Pancreas (tissue), 10 donors: ENCODE data around the gene CCDC30. TPM values are rescaled to one million over a fixed set of nuclear protein-coding genes. Genes with fewer than 3 reads are reported as not detected.

ENCODE experiments used
- ATAC-seq, 4 donors: fragments of 200-7000 bp; cut with Tn5 transposase; one replicate each; pipeline versions ENCODE4 v1.8.0 to v1.9.1; 2020; ENCODE audit warnings: mild to moderate bottlenecking in 4 of 4, moderate library complexity in 4 of 4
- DNase-seq, 6 donors: peaks; one replicate each; pipeline ENCODE4 v3.0.0-alpha.2; 2020
- FAIRE-seq: peaks from 2 replicates; lab custom pipeline; 2012; peaks lifted over from hg19 to GRCh38; lab: Jason Lieb, UNC
- H3K27ac ChIP-seq, 4 donors: fragments of 200-600 bp; sonication (generic); 1 replicate in 3 of 4; 2 replicates in 1 of 4; pipeline versions ENCODE4 v1.5.0 to v1.8.0; 2020
- H3K27me3 ChIP-seq, 4 donors: fragments of 200-600 bp; one replicate each; pipeline ENCODE4 v1.8.0; 2021
- H3K36me3 ChIP-seq, 3 donors: fragments of 200-600 bp; sonication (generic) in 1 of 3; one replicate each; pipeline versions ENCODE4 v1.5.0 to v1.8.0; 2020 to 2021
- H3K4me1 ChIP-seq, 3 donors: fragments of 200-600 bp; one replicate each; pipeline ENCODE4 v1.8.0; 2021
- H3K4me3 ChIP-seq, 4 donors: fragments of 200-600 bp; sonication (generic) in 2 of 4; one replicate each; pipeline versions ENCODE4 v1.5.0 to v1.8.0; 2020 to 2021
- H3K9me3 ChIP-seq, 4 donors: fragments of 200-600 bp; one replicate each; pipeline ENCODE4 v1.8.0; 2021
- WGBS, 2 donors: extraction: QIAGEN DNeasy Blood & Tissue Kit; methylation state at CpG; one replicate each; pipeline ENCODE4 v1.1.7; 2013; 5-methylcytosine and 5-hydroxymethylcytosine counted together
- intact Hi-C, 3 donors: fragments of 100-400 bp; cut with DNase I; formaldehyde crosslinking; loops; one replicate each; pipeline versions ENCODE4 v1.11.1 to v1.14.2; 2022
- polyA plus RNA-seq, 2 donors: library from polyadenylated mRNA; stranded (reverse); fragments of 200-250 nt; gene quantifications; one replicate each; pipeline ENCODE4 v1.2.3, GENCODE V29; 2013
- total RNA-seq, 6 donors: library from RNA; stranded (reverse); fragmentation: NEBNext Ultra II Directional in 4 of 6; extraction: Animal tissue kit (Norgen Biotek cat#: 25700) in 4 of 6; gene quantifications; one replicate each; pipeline versions ENCODE4 v1.2.1 to v1.2.4, GENCODE V29; 2021 to 2023
- TF ChIP-seq, protein P1 (sequence below), 4 donors: fragments of 200-600 bp; sonication (generic) in 3 of 4; IDR thresholded peaks; one replicate each; pipeline versions ENCODE4 v1.5.0 to v1.8.0; 2021; ENCODE audit warnings: antibody characterized with exemption in 4 of 4
- donor health status: healthy with polysubstance abuse.
- donor health status: DM: no; HTN: no; CAD: no; lungs with moderate emphysema.
- donor health status: DM: no; HTN: no; CAD: no.
- donor health status: control.
- donor health status: control.
- donor health status: Bipolar disorder and iron deficiency.
- donor health status: DM: yes; HTN: yes; CAD: no.
- donor health status: DM: no; HTN: no; CAD: no.
- donor health status: DM: no; HTN: no; CAD: no.
- donor health status: DM: yes; HTN: yes; CAD: no.

CCDC30 gene
- total and polyA plus RNA-seq, 8 donors: 2.0 to 5.6 (median 3.0) TPM

DNA sequence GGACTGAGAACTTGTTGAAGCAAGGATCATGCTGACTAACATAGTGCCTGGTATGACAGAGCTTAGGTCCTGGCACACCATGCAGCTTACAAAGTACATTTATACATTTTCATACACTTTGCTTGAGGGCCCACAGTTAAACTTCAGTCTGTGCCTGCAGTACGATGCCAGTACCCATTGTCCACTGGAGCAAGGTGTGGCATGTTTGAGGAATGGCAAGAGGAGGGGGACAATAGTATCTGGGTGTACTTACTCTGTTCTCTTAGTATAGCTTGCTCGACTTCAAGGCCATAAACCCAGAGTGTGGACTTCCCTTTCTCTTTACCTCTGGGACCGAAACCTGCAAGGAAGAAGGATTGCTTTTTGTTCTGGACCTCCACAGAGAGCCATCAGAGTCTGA, 212.4 kb downstream of the CCDC30 start:
- no peaks in the 10 kb centered on the region for H3K9me3 ChIP-seq
- no peak overlapping the region for H3K4me3 ChIP-seq
- H3K27me3 ChIP-seq: no peaks in the 10 kb centered on the region
- WGBS, 2 donors: 85 to 89% methylated on average over 3 of the region's 3 CpGs
- no peaks in the 10 kb centered on the region for H3K36me3 ChIP-seq
- TF ChIP-seq, protein P1, sequence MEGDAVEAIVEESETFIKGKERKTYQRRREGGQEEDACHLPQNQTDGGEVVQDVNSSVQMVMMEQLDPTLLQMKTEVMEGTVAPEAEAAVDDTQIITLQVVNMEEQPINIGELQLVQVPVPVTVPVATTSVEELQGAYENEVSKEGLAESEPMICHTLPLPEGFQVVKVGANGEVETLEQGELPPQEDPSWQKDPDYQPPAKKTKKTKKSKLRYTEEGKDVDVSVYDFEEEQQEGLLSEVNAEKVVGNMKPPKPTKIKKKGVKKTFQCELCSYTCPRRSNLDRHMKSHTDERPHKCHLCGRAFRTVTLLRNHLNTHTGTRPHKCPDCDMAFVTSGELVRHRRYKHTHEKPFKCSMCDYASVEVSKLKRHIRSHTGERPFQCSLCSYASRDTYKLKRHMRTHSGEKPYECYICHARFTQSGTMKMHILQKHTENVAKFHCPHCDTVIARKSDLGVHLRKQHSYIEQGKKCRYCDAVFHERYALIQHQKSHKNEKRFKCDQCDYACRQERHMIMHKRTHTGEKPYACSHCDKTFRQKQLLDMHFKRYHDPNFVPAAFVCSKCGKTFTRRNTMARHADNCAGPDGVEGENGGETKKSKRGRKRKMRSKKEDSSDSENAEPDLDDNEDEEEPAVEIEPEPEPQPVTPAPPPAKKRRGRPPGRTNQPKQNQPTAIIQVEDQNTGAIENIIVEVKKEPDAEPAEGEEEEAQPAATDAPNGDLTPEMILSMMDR (IDR thresholded peaks at IDR 0.05): no peak
- DNase-seq (no peak), FAIRE-seq (no peak), ATAC-seq (no peak)
- no peak overlapping the region for H3K27ac ChIP-seq
- peaks cover 0 to 3% (median 0%) of the 10 kb centered on the region in 3 donors for H3K4me1 ChIP-seq
- intact Hi-C loops: no loop called here

DNA sequence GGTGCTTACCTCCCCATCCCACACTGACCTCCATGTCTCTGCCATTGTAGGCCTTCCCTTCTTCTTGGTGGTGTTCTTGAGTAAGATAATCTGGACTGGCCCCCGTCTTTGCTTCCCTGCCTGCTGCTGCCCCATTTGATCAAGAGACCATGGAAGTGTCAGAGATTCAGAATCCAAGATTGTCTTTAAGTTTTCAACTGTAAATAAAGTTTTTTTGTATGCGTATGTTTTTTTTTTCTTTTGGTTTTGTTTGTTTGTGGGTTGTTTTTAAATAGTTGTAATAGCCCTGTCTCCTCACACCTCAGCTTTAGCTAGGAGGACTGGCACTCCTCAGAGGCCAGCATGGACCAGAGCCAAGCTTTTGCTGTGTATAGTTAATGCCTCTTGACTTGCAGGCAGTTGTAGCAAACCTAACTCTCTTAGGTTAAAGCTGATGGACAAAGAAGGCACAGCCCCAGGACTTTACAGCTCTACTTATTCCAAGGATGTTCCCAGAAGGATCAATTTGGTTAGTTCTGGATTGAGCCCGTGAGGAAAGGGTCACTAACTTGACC, 213.5 kb downstream of the CCDC30 start:
- 93 to 94% methylated on average over 3 of the region's 3 CpGs for WGBS, 2 donors
- Histone ChIP-seq H3K4me1 (peaks cover 0 to 5% (median 0%) of the 10 kb centered on the region in 3 donors), H3K4me3 (no peak overlapping the region), H3K9me3 (no peaks in the 10 kb centered on the region), H3K27ac (no peak overlapping the region), H3K27me3 (no peaks in the 10 kb centered on the region), H3K36me3 (no peaks in the 10 kb centered on the region)
- peak in 1 of 6 donors; percentile 22 for DNase-seq
- TF ChIP-seq, protein P1 (IDR thresholded peaks at IDR 0.05): no peak
- no peak for FAIRE-seq
- ATAC-seq: no peak
- intact Hi-C loops: no loop called here

DNA sequence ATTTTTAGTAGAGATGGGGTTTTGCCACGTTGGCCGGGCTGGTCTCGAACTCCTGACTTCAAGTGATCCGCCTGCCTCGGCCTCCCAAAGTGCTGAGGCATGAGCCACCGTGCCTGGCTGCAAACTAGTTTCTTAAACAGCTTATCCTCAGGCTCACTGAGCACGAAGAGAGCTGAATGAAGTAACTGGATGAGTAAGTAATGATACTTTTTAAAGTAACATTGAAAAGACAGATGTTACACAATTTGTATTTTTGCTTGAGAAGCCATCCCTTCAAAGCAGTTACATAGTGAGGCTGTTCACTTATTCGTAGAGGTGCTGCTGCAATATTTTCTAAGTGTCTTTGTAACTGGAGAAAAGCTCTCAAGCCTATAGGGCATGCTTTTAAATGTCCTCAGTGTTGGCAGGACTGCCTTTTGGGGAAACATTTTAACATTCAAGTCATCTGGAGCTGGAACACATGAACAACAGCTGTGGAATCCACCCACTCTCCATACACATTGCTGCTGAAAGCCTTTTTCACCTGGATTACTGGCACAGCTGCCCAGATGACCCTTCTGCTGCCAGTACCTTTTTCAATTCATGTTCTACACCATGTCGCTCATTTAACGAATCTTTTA, 216.4 kb downstream of the CCDC30 start:
- DNase-seq: no peak
- no peaks in the 10 kb centered on the region for H3K27me3 ChIP-seq
- TF ChIP-seq, protein P1 (IDR thresholded peaks at IDR 0.05): no peak
- no peak overlapping the region for H3K27ac ChIP-seq
- intact Hi-C loops: no loop called here
- H3K4me3 ChIP-seq: no peak overlapping the region
- 82 to 88% methylated on average over 10 of the region's 10 CpGs for WGBS, 2 donors
- ATAC-seq: no peak
- H3K9me3 ChIP-seq: no peaks in the 10 kb centered on the region
- no peaks in the 10 kb centered on the region for H3K36me3 ChIP-seq
- FAIRE-seq: no peak
- peaks cover 3 to 11% (median 10%) of the 10 kb centered on the region in 3 donors for H3K4me1 ChIP-seq

DNA sequence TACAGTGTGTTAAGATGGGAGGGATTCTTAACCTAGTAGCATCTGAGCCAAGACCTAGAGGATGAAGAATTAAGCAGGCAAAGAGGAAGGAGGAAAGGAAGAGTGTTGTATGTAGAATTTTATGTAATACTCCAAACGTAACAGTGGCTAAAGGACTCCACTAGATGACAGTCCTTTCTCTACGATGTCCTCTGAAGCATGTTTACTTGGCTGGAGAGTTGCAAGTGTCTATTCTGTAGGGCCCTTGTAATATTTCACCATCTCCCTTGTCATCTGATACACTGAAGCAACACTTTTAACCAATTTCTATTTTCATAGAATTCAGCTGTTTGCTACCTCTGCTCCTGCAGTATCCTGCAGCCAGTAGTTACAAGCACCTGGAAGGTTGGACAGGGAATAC, 217.0 kb downstream of the CCDC30 start:
- DNase-seq (no peak), FAIRE-seq (no peak), ATAC-seq (no peak)
- TF ChIP-seq, protein P1 (IDR thresholded peaks at IDR 0.05): no peak
- H3K9me3 ChIP-seq: no peaks in the 10 kb centered on the region
- H3K27ac ChIP-seq: no peak overlapping the region
- intact Hi-C loops: no loop called here
- 64 to 73% methylated on average over 2 of the region's 2 CpGs for WGBS, 2 donors
- peak overlapping the region in 1 of 4 donors; percentile 90 for H3K4me3 ChIP-seq
- no peaks in the 10 kb centered on the region for H3K36me3 ChIP-seq
- H3K4me1 ChIP-seq: peaks cover 9 to 16% (median 10%) of the 10 kb centered on the region in 3 donors
- no peaks in the 10 kb centered on the region for H3K27me3 ChIP-seq
